Measurements from ENCODE around the gene TSLP. TPM values are rescaled to one million over a fixed set of nuclear protein-coding genes. Genes with fewer than 3 reads are reported as not detected.

Gene TSLP
- total and polyA plus RNA-seq, 10 donors, result 0.34 to 1.1 (median 0.52) TPM; not detected in 1

DNA sequence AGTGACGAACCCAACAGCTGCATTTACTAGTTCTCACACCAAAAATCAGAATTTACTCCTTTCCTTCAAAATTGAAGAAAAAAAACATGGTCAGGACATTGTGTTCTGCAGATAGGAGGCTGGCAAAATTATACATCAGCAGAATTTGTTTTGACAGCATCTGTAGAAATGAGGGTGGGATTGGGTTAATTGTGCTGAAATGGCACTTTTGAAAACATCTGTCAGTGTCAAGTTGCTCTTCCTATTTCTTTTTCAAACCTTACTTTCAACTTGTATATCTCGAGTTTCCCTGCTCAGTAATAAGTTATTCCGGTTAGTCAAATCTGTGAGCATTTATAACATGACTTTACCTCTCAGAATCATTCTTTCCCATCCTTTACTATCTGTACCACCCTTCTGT lies 40.4 kb downstream of the TSLP start:
- no peak for DNase-seq
- Histone ChIP-seq H3K9me3 (no peaks in the 10 kb centered on the region), H3K27me3 (replicated peaks in 1 of 7) (no peaks in the 10 kb centered on the region), H3K27ac (no peak overlapping the region), H3K36me3 (peaks cover 6 to 100% (median 66%) of the 10 kb centered on the region in 6 donors), H3K4me3 (no peak overlapping the region), H3K4me1 (peaks cover 0 to 17% (median 0%) of the 10 kb centered on the region in 6 donors)
- intact Hi-C loops (cut with DNase I; ENCODE audit: low total_unique reads), result no loop called here
- TF ChIP-seq, protein P1, sequence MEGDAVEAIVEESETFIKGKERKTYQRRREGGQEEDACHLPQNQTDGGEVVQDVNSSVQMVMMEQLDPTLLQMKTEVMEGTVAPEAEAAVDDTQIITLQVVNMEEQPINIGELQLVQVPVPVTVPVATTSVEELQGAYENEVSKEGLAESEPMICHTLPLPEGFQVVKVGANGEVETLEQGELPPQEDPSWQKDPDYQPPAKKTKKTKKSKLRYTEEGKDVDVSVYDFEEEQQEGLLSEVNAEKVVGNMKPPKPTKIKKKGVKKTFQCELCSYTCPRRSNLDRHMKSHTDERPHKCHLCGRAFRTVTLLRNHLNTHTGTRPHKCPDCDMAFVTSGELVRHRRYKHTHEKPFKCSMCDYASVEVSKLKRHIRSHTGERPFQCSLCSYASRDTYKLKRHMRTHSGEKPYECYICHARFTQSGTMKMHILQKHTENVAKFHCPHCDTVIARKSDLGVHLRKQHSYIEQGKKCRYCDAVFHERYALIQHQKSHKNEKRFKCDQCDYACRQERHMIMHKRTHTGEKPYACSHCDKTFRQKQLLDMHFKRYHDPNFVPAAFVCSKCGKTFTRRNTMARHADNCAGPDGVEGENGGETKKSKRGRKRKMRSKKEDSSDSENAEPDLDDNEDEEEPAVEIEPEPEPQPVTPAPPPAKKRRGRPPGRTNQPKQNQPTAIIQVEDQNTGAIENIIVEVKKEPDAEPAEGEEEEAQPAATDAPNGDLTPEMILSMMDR (IDR thresholded peaks at IDR 0.05 in 8 of 11, conservative IDR thresholded peaks at IDR 0.05 in 3 of 11), result no peak
- no peak for TF ChIP-seq POLR2A (IDR thresholded peaks at IDR 0.05)
- TF ChIP-seq POLR2AphosphoS5 (IDR thresholded peaks at IDR 0.05), result no peak
- 84 to 95% (median 90%) methylated on average over 3 of the region's 3 CpGs for WGBS, 5 donors

DNA sequence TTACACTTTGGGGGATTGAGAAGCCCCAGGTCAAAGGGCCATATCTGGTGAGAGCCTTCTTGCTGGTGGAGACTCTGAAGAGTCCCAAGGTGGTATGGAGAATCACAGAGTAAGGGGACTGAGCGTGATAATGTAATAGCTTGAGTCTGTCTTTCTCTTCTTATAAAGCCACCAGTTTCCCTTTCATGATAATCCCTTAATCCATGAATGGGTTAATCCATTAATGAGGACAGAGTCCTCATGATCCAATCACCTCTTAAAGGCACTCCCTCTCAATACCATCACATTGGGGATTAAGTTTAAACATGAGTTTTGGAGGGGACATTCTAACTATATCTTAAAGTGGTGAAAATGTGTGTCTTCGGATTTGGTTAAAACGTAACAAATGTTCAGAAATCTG lies 42.2 kb downstream of the TSLP start:
- H3K4me3 ChIP-seq, result no peak overlapping the region
- TF ChIP-seq, protein P1 (IDR thresholded peaks at IDR 0.05 in 8 of 11, conservative IDR thresholded peaks at IDR 0.05 in 3 of 11), result no peak
- TF ChIP-seq POLR2A (IDR thresholded peaks at IDR 0.05), result no peak
- no peak for TF ChIP-seq POLR2AphosphoS5 (IDR thresholded peaks at IDR 0.05)
- H3K36me3 ChIP-seq, result peaks cover 3 to 100% (median 64%) of the 10 kb centered on the region in 6 donors
- DNase-seq, result no peak
- intact Hi-C loops (cut with DNase I; ENCODE audit: low total_unique reads), result no loop called here
- no peaks in the 10 kb centered on the region for H3K9me3 ChIP-seq
- no peaks in the 10 kb centered on the region for H3K27me3 ChIP-seq (replicated peaks in 1 of 7)
- H3K27ac ChIP-seq, result no peak overlapping the region
- H3K4me1 ChIP-seq, result peaks cover 0 to 21% (median 0%) of the 10 kb centered on the region in 6 donors
- WGBS, 5 donors, result 97 to 99% (median 98%) methylated on average over 3 of the region's 3 CpGs

DNA sequence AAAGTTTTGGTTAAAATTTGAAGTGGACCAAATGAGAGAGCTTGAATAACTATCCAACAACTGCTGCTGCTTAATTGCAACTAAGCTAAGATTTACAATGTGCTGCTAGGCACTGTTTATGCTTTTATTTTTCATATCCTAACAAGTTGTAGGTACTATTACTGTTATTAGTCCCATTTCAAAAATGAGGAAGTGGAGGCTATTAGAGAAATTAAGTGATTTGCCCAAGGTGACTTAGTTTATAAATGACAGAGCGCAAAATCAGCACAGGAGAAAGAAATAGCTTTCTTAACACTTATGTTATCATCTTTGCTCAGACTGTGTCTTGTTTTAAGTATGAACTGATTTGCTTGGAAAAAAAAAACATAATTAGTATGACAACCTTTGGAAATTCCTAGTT lies 43.7 kb downstream of the TSLP start:
- intact Hi-C loops (cut with DNase I; ENCODE audit: low total_unique reads), result no loop called here
- Histone ChIP-seq H3K27ac (peak overlapping the region in 1 of 8 donors; percentile 14), H3K9me3 (no peaks in the 10 kb centered on the region), H3K36me3 (peaks cover 3 to 100% (median 64%) of the 10 kb centered on the region in 6 donors), H3K27me3 (replicated peaks in 1 of 7) (no peaks in the 10 kb centered on the region), H3K4me1 (peaks cover 0 to 21% (median 0%) of the 10 kb centered on the region in 6 donors), H3K4me3 (no peak overlapping the region)
- WGBS, 5 donors, result 91 to 100% (median 95%) methylated on average over 1 of the region's 1 CpG
- no peak for TF ChIP-seq POLR2AphosphoS5 (IDR thresholded peaks at IDR 0.05)
- no peak for TF ChIP-seq POLR2A (IDR thresholded peaks at IDR 0.05)
- TF ChIP-seq, protein P1 (IDR thresholded peaks at IDR 0.05 in 8 of 11, conservative IDR thresholded peaks at IDR 0.05 in 3 of 11), result no peak
- DNase-seq, result no peak

DNA sequence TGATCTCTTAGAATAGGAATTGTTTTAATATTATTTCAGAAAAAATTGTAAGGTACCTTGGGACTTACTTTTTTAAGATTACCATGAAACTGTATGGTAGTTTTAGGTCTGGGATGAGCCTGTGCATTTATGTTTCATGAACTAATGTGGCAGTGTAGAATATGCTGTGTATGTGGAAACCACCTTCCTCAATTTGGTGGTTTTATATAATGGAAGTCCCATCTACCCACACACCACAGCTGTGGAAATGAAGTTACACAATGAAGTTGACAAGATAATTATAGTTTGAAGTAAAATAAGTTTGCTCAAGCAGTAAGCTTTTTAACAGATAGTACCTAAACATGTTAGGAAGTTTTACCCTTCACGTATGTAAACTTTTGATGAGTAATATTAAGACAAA lies 45.0 kb downstream of the TSLP start:
- Histone ChIP-seq H3K36me3 (peaks cover 3 to 100% (median 65%) of the 10 kb centered on the region in 6 donors), H3K4me1 (peaks cover 0 to 21% (median 0%) of the 10 kb centered on the region in 6 donors), H3K9me3 (no peaks in the 10 kb centered on the region), H3K4me3 (no peak overlapping the region), H3K27me3 (replicated peaks in 1 of 7) (no peaks in the 10 kb centered on the region), H3K27ac (peak overlapping the region in 1 of 8 donors; percentile 1)
- TF ChIP-seq POLR2AphosphoS5 (IDR thresholded peaks at IDR 0.05), result no peak
- TF ChIP-seq, protein P1 (IDR thresholded peaks at IDR 0.05 in 8 of 11, conservative IDR thresholded peaks at IDR 0.05 in 3 of 11), result no peak
- no peak for TF ChIP-seq POLR2A (IDR thresholded peaks at IDR 0.05)
- intact Hi-C loops (cut with DNase I; ENCODE audit: low total_unique reads), result no loop called here
- DNase-seq, result no peak
- 36 to 56% (median 48%) methylated on average over 1 of the region's 1 CpG for WGBS, 5 donors
